IMR-90 (cell line): ENCODE data around the gene RBPJ. TPM values are rescaled to one million over a fixed set of nuclear protein-coding genes. Genes with fewer than 3 reads are reported as not detected.

Experiments used
- ATAC-seq: fragments of 200-7000 bp; cut with Tn5 transposase; 2 replicates; pipeline ENCODE4 v1.9.1; 2020; ENCODE audit warnings: low read depth, mild to moderate bottlenecking, moderate library complexity
- BruUV-seq: library from RNA; stranded (reverse); fragments of 400-500 nt; replicated peaks from 2 replicates; lab custom pipeline; 2021; lab: Mats Ljungman, UMichigan
- CTCF ChIA-PET: fragments of 300-600 bp; formaldehyde crosslinking; extraction: SDS; loops from one replicate; lab custom pipeline; 2021; ENCODE audit warnings: antibody characterized with exemption; lab: Yijun Ruan, JAX
- POLR2A ChIA-PET: fragments of 300-600 bp; sonication (Branson Sonifier 250); formaldehyde crosslinking; loops from one replicate; lab custom pipeline; 2022; ENCODE audit warnings: antibody characterized with exemption; ENCODE audit not compliant: unreplicated experiment; lab: Charles Lee
- DNase-seq: peaks from one replicate; pipeline ENCODE4 v3.0.0; 2013
- H2AFZ ChIP-seq: replicated peaks from 2 replicates; pipeline ENCODE3; 2013; ENCODE audit warnings: low read length, mild to moderate bottlenecking; ENCODE audit not compliant: poor library complexity
- H2AK5ac ChIP-seq: 2 replicates; pipeline ENCODE4 v1.6.1; 2013; ENCODE audit warnings: low read depth, low read length, inconsistent platforms
- H2AK9ac ChIP-seq: replicated peaks from 2 replicates; pipeline ENCODE3; 2013; ENCODE audit warnings: mild to moderate bottlenecking, low read depth, low read length, moderate library complexity; ENCODE audit not compliant: poor library complexity
- H2BK120ac ChIP-seq: 2 replicates; pipeline ENCODE4 v1.6.1; 2013; ENCODE audit warnings: low read depth, low read length, inconsistent platforms
- H2BK15ac ChIP-seq: 3 replicates; pipeline ENCODE4 v1.6.1; 2013; ENCODE audit warnings: low read depth, low read length, inconsistent platforms
- H2BK20ac ChIP-seq: 2 replicates; pipeline ENCODE4 v1.6.1; 2013; ENCODE audit warnings: low read depth, mild to moderate bottlenecking, inconsistent platforms, low read length, moderate library complexity
- H2BK5ac ChIP-seq: 2 replicates; pipeline ENCODE4 v1.6.1; 2013; ENCODE audit warnings: mild to moderate bottlenecking, low read depth, low read length, inconsistent platforms; ENCODE audit not compliant: poor library complexity, severe bottlenecking
- H3K14ac ChIP-seq: replicated peaks from 2 replicates; pipeline ENCODE4 v1.6.1; 2013; ENCODE audit warnings: low read depth, low read length, inconsistent platforms
- H3K18ac ChIP-seq: 2 replicates; pipeline ENCODE4 v1.6.1; 2013; ENCODE audit warnings: low read depth, low read length, control low read depth
- H3K23ac ChIP-seq: 2 replicates; pipeline ENCODE4 v1.6.1; 2013; ENCODE audit warnings: low read depth, low read length, inconsistent platforms
- H3K27ac ChIP-seq: 2 replicates; pipeline ENCODE4 v1.5.1; 2013; ENCODE audit warnings: mild to moderate bottlenecking, control low read depth, low read length; ENCODE audit not compliant: insufficient read depth
- H3K27me3 ChIP-seq: 2 replicates; pipeline ENCODE4 v1.6.1; 2013; ENCODE audit warnings: low read length; ENCODE audit not compliant: control insufficient read depth, insufficient read depth
- H3K36me3 ChIP-seq: 2 replicates; pipeline ENCODE4 v1.6.1; 2013; ENCODE audit warnings: low read length, mixed read lengths; ENCODE audit not compliant: control insufficient read depth, insufficient read depth
- H3K4ac ChIP-seq: 2 replicates; pipeline ENCODE4 v1.6.1; 2013; ENCODE audit warnings: low read depth, low read length, inconsistent platforms
- H3K4me1 ChIP-seq: 2 replicates; pipeline ENCODE4 v1.6.1; 2013; ENCODE audit warnings: low read length, mixed read lengths; ENCODE audit not compliant: control insufficient read depth, insufficient read depth
- H3K4me2 ChIP-seq: 2 replicates; pipeline ENCODE4 v1.6.1; 2013; ENCODE audit warnings: low read depth, mild to moderate bottlenecking, control low read depth, low read length, moderate library complexity
- H3K4me3 ChIP-seq: 2 replicates; pipeline ENCODE4 v1.5.1; 2013; ENCODE audit warnings: low read depth, mild to moderate bottlenecking, control low read depth, low read length, moderate library complexity; ENCODE audit not compliant: insufficient read depth
- H3K56ac ChIP-seq: 2 replicates; pipeline ENCODE4 v1.6.1; 2013; ENCODE audit warnings: low read length, inconsistent platforms; ENCODE audit not compliant: insufficient read depth; ENCODE audit errors: extremely low read depth
- H3K79me1 ChIP-seq, 2 experiments: 2 replicates each; pipeline ENCODE4 v1.6.1; 2013; ENCODE audit warnings: low read length in 2 of 2, inconsistent platforms in 1 of 2, low read depth in 1 of 2
- H3K9ac ChIP-seq: 2 replicates; pipeline ENCODE4 v1.6.1; 2013; ENCODE audit warnings: low read depth, low read length, control low read depth
- H3K9me1 ChIP-seq: 2 replicates; pipeline ENCODE4 v1.6.1; 2013; ENCODE audit warnings: low read length, inconsistent platforms; ENCODE audit not compliant: insufficient read depth
- H3K9me3 ChIP-seq: 2 replicates; pipeline ENCODE4 v1.6.1; 2013; ENCODE audit warnings: low read length; ENCODE audit not compliant: control insufficient read depth, insufficient read depth
- H4K20me1 ChIP-seq: 2 replicates; pipeline ENCODE4 v1.6.1; 2013; ENCODE audit warnings: low read length, inconsistent platforms; ENCODE audit not compliant: insufficient read depth
- H4K5ac ChIP-seq: 2 replicates; pipeline ENCODE4 v1.6.1; 2013; ENCODE audit warnings: mild to moderate bottlenecking, low read depth, low read length, control low read depth
- H4K8ac ChIP-seq, 2 experiments: 2 replicates each; pipeline ENCODE4 v1.6.1; 2013; ENCODE audit warnings: low read depth in 2 of 2, low read length in 2 of 2, control low read depth in 1 of 2, inconsistent platforms in 1 of 2
- H4K91ac ChIP-seq: 2 replicates; pipeline ENCODE4 v1.6.1; 2013; ENCODE audit warnings: low read depth, low read length, inconsistent platforms; ENCODE audit not compliant: insufficient read depth
- MAFK ChIP-seq: IDR thresholded peaks from 2 replicates; pipeline ENCODE4 v1.6.1; 2012; ENCODE audit warnings: low read depth, low read length, improper control_type of control experiment
- NFE2L2 ChIP-seq: fragments of 150-350 bp; IDR thresholded peaks from 2 replicates; pipeline ENCODE4 v1.6.1; 2016; ENCODE audit warnings: low read depth, mild to moderate bottlenecking, low read length
- RAD21 ChIP-seq: IDR thresholded peaks from 2 replicates; pipeline ENCODE4 v1.6.1; 2012; ENCODE audit warnings: low read length, improper control_type of control experiment
- RCOR1 ChIP-seq: IDR thresholded peaks from 2 replicates; pipeline ENCODE4 v1.6.1; 2012; ENCODE audit warnings: mild to moderate bottlenecking, low read length, improper control_type of control experiment; ENCODE audit not compliant: insufficient replicate concordance
- SMC3 ChIP-seq: fragments of 150-350 bp; IDR thresholded peaks from 2 replicates; pipeline ENCODE4 v1.6.1; 2016; ENCODE audit warnings: low read depth, mild to moderate bottlenecking, antibody characterized with exemption, low read length, moderate library complexity
- WGBS, 2 experiments: methylation state at CpG; one replicate each; pipeline versions ENCODE4 v1.1.5 to v1.1.7; 2013; ENCODE audit warnings: missing lambda C conversion rate in 2 of 2; ENCODE audit not compliant: insufficient read length in 1 of 2; ENCODE audit errors: extremely low coverage in 2 of 2; 5-methylcytosine and 5-hydroxymethylcytosine counted together
- dilution Hi-C: fragments of 300-500 bp; cut with HindIII; formaldehyde crosslinking; loops from one replicate; pipeline ENCODE4 v1.14.3; 2018; ENCODE audit warnings: low sequenced_read_pairs; ENCODE audit not compliant: unreplicated experiment
- in situ Hi-C: fragments of 300-500 bp; cut with MboI; formaldehyde crosslinking; loops from 3 replicates; pipeline ENCODE4 v1.14.3; 2019; ENCODE audit warnings: low sequenced_read_pairs, inconsistent platforms, mixed read lengths
- intact Hi-C: fragments of 100-400 bp; cut with micrococcal nuclease; formaldehyde crosslinking; loops from 2 replicates; pipeline ENCODE4 v1.10.0; 2022
- polyA plus RNA-seq, 3 experiments: library from polyadenylated mRNA; depleted of rRNA; stranded (reverse); fragments of >200 nt; gene quantifications; 2 replicates each; pipeline ENCODE4 v1.2.3, GENCODE V29; 2012; ENCODE audit warnings: low replicate concordance in 1 of 3
- total RNA-seq: library from RNA; depleted of rRNA; stranded (reverse); fragments of >200 nt; gene quantifications from 2 replicates; pipeline ENCODE4 v1.2.3, GENCODE V29; 2012
- TF ChIP-seq, protein P1 (sequence below): fragments of 150-350 bp; IDR thresholded peaks from 2 replicates; pipeline ENCODE4 v1.6.1; 2016; ENCODE audit warnings: low read depth, mild to moderate bottlenecking, low read length, moderate library complexity, borderline replicate concordance
- TF ChIP-seq, protein P2 (sequence below): fragments of 150-350 bp; IDR thresholded peaks from 2 replicates; pipeline ENCODE4 v1.6.1; 2017; ENCODE audit warnings: mild to moderate bottlenecking, antibody characterized with exemption, low read length, low read depth

Gene RBPJ
- total and polyA plus RNA-seq, 2 of the 4 experiments (the other 2 are of a cell fraction) = 50.3 to 148 TPM

DNA sequence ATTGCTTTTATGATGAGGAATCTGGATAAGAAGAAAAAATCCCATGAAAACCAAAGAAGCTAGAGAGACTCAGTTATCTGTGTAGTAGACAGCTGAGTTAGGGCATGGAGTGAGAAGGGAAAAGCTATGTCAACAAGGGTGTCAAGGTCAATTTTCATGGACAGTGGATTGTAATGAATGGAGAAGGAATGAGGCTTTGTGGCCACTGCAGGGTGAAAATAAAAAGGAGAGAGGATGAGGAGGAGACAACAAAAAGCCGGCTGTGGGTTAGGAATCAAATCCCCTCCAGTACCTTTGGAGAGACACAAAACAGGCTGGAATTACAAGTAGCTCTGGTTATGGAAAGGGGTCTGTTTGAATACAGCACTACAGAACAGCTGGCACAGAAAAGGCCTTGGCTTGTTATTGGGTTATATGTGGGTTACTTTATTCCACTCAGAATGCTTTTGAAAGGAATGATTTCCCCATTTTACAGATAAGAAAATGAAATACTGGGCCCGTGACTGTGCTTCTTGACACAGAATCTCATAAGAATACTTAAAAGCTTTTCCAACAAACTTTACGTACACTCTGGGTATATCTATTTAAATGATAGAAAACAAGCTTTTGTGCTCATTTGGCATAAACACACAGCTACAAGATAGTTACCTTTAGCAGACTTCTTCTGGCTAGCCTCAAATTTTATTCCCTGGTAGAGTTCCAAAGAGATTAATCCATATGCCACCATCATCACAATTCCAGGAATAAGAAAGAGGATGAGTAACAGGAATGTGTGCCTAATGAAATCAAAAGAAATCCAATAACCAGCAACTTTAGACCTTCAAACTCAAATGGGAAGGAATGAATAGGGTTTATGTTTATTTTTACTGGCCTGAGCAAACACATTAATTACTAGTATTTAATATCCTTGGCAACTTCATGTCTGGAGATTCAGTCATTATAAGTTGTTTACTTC lies 162.0 kb downstream of the RBPJ start:
- ChIA-PET CTCF (no interaction called here), POLR2A (no interaction called here)
- H3K4ac ChIP-seq = peak overlapping the region; percentile 16; the same call in 1 of the 2 replicates
- ATAC-seq (peak; percentile 48), DNase-seq (no peak)
- H3K56ac ChIP-seq = no peak overlapping the region
- H2AK9ac ChIP-seq = no peak overlapping the region
- H3K18ac ChIP-seq = peak overlapping the region; percentile 65
- H3K14ac ChIP-seq = peak overlapping the region; percentile 68
- H2BK120ac ChIP-seq = no peak overlapping the region
- H3K23ac ChIP-seq = 0 out of 2 replicates have a peak overlapping the region, but pooled peaks have one; percentile 15
- in situ Hi-C loops (no loop called here), dilution Hi-C loops (no loop called here), intact Hi-C loops (no loop called here)
- H3K9me1 ChIP-seq = no peaks in the 10 kb centered on the region
- peak overlapping the region; percentile 9; the same call in 1 of the 2 replicates for H3K27ac ChIP-seq
- H4K8ac ChIP-seq = no peak overlapping the region
- no CpG with 5 or more reads among the region's 3 CpGs for WGBS, 2 experiments
- H3K4me3 ChIP-seq = no peak overlapping the region
- H3K4me1 ChIP-seq = peaks cover 4% of the 10 kb centered on the region
- H4K20me1 ChIP-seq = no peaks in the 10 kb centered on the region
- no TSS peak for BruUV-seq
- H3K27me3 ChIP-seq = peaks cover under 1% of the 10 kb centered on the region; the same call in 1 of the 2 replicates
- no peak overlapping the region for H3K9ac ChIP-seq
- no peak overlapping the region for H3K4me2 ChIP-seq
- no peaks in the 10 kb centered on the region for H3K36me3 ChIP-seq
- no peak overlapping the region for H2AK5ac ChIP-seq
- H3K79me1 ChIP-seq = no peaks in the 10 kb centered on the region
- H2AFZ ChIP-seq = no peak overlapping the region
- H3K9me3 ChIP-seq = no peaks in the 10 kb centered on the region
- no peak overlapping the region for H2BK5ac ChIP-seq
- H2BK20ac ChIP-seq = no peak overlapping the region
- no peak overlapping the region for H4K91ac ChIP-seq
- H4K5ac ChIP-seq = no peak overlapping the region; the same call in 1 of the 2 replicates
- no peak overlapping the region for H2BK15ac ChIP-seq
- TF ChIP-seq, protein P1, sequence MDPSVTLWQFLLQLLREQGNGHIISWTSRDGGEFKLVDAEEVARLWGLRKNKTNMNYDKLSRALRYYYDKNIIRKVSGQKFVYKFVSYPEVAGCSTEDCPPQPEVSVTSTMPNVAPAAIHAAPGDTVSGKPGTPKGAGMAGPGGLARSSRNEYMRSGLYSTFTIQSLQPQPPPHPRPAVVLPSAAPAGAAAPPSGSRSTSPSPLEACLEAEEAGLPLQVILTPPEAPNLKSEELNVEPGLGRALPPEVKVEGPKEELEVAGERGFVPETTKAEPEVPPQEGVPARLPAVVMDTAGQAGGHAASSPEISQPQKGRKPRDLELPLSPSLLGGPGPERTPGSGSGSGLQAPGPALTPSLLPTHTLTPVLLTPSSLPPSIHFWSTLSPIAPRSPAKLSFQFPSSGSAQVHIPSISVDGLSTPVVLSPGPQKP = no peak
- TF ChIP-seq, protein P2, sequence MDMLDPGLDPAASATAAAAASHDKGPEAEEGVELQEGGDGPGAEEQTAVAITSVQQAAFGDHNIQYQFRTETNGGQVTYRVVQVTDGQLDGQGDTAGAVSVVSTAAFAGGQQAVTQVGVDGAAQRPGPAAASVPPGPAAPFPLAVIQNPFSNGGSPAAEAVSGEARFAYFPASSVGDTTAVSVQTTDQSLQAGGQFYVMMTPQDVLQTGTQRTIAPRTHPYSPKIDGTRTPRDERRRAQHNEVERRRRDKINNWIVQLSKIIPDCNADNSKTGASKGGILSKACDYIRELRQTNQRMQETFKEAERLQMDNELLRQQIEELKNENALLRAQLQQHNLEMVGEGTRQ = no peak
- TF ChIP-seq RAD21 (no peak), NFE2L2 (no peak), SMC3 (no peak), RCOR1 (no peak), MAFK (no peak)
